Stimulated activated CD4-positive, alpha-beta T cell treated with anti-CD3 and anti-CD28 coated beads, Interleukin-4, amount 100 ng/mL, for 4 hours (primary cell): ENCODE data around the gene ATP8B3.

Experiments used
- DNase-seq, 2 experiments: peaks; one replicate each; pipeline ENCODE4 v3.0.0-alpha.2; 2020

The ATP8B3 gene

DNA sequence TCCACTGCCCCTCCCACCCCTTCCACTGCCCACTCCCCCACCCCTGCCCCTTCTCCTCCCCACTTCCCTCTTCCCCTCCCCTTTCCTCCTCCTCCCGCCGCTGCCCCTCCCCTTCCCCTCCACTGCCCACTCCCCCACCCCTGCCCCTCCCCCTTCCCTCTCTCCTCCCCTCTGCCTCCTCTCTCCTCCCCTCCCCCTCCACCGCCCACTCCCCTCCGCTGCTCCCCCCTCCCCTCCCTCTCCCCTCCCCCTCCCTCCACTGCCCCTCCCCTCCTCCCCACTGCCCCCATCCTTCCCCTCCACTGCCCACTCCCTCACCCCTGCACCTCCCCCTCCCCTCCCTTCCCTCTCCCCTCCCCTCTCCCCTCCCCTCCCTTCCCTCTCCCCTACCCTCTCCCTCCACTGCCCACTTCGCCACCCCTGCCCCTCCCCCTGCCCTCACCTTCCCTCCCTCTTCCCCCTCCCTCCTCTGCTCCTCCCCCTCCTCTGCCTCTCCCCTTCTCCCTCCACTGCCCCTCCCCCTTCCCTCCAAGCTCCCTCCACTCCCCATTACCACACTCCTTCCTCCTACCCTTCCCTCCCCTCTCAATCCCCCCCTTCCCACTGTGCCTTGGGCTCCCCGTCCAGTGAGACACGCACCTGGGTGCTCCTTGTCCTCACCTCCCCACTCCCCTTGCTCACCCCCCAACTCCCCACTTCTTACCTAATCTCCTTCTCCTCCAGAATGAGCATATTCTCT lies 21.9 kb downstream of the ATP8B3 start:
- no peak for DNase-seq

DNA sequence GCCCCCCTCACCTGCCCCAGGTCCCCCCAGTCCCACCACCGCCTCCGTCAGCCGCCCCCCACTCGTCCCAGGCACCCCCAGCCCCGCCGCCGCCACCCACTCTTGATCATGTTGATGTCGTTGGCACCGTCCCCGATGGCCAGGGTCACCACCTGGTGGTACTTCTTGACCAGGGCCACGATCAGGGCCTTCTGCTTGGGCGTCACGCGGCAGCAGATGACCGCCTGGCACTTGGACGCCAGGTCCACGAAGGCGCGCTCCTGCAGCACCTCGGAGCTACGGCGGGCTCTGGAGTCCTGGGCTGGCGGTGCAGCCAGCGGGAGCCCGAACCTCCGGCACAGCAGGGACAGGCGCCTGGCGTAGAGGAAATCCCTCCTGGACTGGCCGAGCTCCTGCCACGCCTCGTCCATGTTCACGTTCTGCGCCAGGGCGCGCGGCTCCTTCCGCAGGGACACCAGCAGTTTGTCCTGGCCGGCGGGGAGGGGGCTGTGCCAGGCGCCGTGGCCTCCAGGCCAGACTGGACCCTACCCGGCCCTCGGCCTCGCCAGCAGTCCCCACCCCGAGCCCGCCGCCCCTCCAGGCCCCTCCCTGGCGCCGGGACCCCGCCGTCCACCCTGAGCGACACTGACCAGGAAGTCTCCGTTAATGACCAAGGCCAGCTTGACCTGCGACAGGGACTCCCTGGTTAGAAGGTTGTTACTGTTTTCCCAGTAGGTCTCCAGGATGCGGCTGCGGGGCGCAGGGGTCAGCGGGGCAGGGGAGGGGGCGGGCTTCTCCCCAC lies 22.6 kb downstream of the ATP8B3 start:
- DNase-seq: no peak

- no peak for DNase-seq
Measured at GRCh38 chr19:1787116-1787515, 25.0 kb downstream of the ATP8B3 start.

GRCh38 chr19:1786668-1787067 lies 25.4 kb downstream of the ATP8B3 start:
- DNase-seq: no peak

GRCh38 chr19:1785310-1785709 lies 26.8 kb downstream of the ATP8B3 start:
- DNase-seq: no peak

DNA sequence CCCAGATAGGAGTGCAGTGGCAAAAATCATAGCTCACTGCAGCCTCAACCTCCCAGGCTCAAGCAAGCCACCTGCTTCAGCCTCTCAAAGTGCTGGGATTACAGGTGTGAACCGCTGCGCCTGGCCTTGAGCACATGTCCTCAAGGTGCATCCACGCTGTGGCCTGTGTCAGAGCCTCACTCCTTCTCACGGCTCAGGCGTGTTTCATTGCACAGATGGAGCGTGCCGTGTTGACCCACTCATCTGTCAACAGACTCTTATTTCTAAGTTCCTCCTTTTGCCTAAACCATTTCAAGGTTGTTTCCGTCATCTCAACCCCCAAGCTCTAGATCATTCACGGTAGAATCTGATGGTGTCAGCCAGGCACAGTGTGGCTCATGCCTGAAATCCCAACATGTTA lies 28.2 kb downstream of the ATP8B3 start:
- DNase-seq: no peak

DNA sequence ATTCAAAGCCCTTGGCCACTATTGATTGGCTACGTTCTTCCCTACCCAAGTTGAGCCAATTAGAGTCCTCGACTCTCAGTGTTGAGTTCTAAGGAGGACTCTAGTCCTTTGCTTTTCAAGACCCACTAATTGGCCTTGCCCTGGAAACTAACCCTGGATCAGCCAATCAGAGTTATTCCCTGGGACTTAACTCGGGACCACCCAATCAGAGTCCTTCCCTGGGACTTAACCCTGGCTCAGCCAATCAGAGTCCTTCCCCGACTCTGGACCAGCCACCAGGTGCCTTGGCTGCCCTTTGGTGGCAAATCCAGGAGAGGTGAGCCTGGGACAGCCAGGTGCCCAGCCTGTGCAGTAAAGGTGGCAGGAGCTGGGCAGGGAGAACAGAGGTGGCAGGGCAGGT lies 28.7 kb downstream of the ATP8B3 start:
- no peak for DNase-seq

GRCh38 chr19:1782521-1782920 lies 29.6 kb downstream of the ATP8B3 start:
- no peak for DNase-seq

- DNase-seq: no peak
Measured at GRCh38 chr19:1780272-1780958, 31.7 kb downstream of the ATP8B3 start.

GRCh38 chr19:1779574-1779973 lies 32.5 kb downstream of the ATP8B3 start:
- DNase-seq: no peak

DNA sequence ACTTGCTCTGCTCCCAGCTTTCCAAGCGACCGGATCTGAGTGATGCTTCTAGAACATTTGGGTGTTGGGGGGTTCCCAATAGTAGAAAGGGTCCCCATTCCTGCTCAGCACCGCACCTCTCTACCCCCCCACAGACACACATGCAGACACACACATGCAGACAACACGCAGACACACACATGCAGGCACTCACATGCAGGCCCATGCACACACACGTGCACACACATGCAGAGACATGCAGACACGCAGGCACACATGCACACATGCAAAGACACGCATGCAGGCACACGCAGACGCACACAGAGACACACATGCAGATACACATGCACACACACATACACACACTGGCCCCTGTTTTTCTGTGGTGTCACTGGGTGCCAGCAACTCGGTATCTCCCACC lies 34.9 kb downstream of the ATP8B3 start:
- DNase-seq: no peak

DNA sequence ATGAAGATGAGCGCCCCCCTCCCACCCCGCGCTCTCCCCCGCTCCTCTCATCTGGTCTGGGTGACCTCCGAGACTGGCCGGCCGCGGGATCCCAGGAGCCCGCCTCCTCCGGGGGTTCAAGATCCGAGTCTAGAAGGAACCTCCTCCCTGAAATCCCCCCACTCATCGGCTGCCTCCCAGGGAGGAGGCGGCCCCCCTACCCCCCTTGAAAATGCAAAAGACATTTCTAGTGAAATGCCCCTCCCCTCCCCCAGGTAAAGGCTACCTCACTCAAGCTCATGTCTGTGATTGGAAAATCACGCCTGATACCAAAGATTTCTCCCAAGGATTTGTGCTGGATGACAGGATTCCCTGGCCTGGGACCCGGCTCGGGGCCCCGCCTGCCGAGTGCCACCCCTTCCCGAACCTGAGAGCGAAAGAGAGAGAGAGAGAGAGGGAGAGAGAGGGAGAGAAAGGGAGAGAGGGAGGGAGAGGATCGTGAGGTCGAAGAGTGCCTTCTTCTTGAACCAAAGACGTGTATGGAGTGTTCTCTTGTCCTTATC lies 35.4 kb downstream of the ATP8B3 start:
- no peak for DNase-seq

- DNase-seq: no peak
Measured at GRCh38 chr19:1775951-1776605, 36.0 kb downstream of the ATP8B3 start.

DNA sequence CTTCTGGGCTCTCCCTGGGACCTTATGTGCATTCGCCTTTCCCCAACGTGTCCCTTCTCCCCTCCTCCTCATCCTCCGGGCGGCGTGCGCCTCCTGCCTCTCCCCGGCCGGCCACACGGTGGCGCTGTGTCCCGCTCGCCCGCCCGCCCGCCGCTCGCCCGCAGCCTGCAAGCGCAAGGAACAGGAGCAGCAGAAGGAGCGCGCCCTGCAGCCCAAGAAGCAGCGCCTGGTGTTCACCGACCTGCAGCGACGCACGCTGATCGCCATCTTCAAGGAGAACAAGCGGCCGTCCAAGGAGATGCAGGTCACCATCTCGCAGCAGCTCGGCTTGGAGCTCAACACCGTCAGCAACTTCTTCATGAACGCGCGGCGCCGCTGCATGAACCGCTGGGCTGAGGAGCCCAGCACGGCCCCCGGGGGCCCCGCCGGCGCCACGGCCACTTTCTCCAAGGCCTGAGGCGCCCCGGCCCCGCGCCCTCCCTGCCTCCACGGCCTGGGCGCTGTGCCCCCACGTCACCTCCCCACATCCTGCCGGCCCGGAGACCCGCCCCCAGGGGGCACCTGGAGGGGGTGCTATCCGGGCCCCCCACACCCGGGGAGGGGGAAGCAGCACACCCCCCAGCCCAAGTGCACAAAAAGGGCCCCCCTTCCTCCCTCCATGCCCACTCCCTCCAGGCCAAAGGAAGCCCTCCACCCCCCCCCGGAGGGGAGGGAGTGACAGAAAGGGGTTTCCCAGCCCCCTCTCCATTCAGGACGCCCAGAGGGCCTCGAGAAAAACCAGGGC lies 36.9 kb downstream of the ATP8B3 start:
- DNase-seq: no peak

GRCh38 chr19:1773184-1773583 lies 38.9 kb downstream of the ATP8B3 start:
- no peak for DNase-seq

DNA sequence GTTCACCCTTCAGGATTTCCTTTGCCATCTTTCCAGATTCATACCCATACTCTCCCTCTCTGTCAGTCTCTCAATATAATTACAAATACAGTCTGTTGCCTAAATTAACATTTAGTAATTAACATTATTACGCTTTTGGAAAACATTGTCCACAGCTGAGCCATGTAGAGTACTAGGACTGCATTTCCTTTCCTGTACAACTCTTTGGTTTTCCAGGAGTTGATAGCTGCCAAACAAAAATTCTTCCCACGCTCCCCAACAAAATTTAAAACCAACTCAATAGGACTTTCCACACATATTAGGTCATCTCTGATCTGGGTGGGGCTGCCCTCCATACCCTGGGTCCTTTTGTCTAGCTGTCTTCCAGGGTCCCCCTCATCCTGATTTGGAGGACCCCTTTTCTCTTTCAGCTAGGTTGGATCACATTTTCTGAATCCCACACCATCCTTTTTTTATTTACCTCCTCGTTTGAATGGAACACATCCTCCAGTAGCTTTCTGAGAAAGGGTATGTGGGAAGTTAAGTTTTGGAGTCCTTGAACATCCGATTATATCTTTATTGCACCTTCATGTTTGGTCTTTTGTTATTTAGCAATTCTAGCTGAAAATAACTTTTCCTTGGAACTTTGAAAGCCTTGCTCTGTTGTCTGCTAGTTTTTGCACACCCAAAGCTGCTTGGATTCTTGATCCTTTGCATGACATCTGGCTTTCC lies 41.1 kb downstream of the ATP8B3 start:
- no peak for DNase-seq

- no peak for DNase-seq
Measured at GRCh38 chr19:1769645-1769985, 42.5 kb downstream of the ATP8B3 start.

DNA sequence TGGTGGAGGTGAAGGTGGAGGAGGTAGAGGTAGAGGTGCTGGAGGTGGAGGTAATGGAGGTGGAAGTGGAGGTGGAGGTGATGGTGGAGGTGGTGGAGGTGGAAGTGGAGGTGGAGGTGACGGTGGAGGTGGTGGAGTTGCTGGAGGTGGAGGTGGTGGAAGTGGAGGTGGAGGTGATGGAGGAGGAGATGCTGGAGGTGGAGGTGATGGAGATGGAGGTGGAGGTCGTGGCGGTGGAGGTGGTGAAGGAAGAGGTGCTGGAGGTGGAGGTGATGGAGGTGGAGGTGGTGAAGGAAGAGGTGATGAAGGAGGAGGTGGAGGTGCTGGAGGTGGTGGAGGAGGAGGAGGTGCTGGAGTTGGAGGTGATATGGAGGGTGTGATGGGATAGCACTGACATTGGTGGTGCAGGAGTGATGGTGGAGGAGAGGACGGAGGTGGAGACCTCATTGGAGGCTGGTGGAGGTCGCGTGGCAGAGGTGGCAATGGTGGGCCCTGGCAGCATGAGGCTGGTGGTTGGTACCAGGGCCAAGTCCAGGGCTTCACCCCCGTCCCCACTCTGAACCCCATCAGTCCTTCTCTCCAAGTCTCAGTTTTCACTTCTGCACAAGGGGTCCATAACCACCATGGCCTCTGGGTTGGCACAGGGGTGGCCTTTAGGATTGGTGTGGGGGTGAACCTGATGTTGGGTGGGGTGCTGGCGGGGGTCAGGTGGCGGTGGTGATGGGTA lies 43.0 kb downstream of the ATP8B3 start:
- DNase-seq: no peak

DNA sequence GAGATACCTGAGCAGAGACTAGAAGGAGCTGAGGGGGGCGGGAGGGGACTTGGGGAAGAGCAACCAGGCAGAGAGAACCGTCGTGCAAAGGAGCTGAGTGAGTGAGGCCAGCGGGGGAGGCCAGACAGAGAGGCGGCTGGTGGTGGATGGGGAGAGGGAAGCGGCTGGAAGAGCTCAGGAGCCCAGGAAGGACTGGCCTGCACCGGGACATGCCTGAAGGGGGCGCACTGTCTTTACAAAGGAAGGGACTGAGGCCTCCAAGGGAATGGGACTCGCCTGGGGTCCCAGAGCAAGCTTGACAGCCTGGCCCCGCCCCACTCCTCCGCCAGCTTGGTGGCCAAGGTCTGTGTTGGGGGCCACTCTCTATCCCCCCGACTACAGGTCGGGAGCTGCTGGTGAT lies 43.8 kb downstream of the ATP8B3 start:
- no peak for DNase-seq

DNA sequence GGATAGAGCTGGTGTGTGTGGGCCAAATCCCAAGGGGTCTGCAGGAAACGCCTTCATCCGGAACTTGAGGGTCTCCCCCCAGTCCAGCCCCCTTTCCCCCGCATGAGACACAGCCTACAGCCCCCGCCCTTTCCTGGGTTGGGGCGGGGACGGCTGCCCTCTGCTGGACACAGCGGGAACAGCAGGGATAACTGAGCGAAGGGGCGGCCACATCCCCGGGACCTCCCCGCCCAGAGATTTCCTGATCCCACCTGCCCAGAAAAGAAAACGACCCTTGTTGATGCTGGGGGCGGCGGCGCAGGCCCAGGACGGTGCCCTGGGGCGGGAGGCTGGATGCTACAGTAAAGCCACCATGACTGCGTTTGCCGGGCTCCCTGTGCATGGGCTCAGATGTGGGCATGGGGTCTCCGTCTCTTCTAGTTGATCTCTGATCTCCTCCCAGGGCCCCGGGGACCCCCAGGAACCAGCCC lies 44.6 kb downstream of the ATP8B3 start:
- DNase-seq: peak; percentile 35 to 67
